ENCODE measurements around the gene CCL21. TPM values are rescaled to one million over a fixed set of nuclear protein-coding genes. Genes with fewer than 3 reads are reported as not detected.
A peak's percentile ranks its signal among the peaks of the same experiment; 100 is the strongest.

The CCL21 gene
- total RNA-seq, 1 donor from 2014 or later, result not detected

GRCh38 chr9:34715639-34716215 lies 5.8 kb upstream of the CCL21 start:
- TF ChIP-seq CTCF (conservative IDR thresholded peaks at IDR 0.05), result no peak
- Mint-ChIP-seq H3K9me3 (no peaks in the 10 kb centered on the region), H3K4me1 (ENCODE audit: unreplicated experiment) (peaks cover under 1% of the 10 kb centered on the region), H3K27me3 (peaks cover 19% of the 10 kb centered on the region), H3K27ac (no peak overlapping the region), H3K4me3 (no peak overlapping the region), H3K36me3 (no peaks in the 10 kb centered on the region)
- DNase-seq (ENCODE audit: extremely low spot score, unreplicated experiment), result no peak

- no peak for DNase-seq (ENCODE audit: extremely low spot score, unreplicated experiment)
- no peak for TF ChIP-seq CTCF (conservative IDR thresholded peaks at IDR 0.05)
- no peaks in the 10 kb centered on the region for H3K4me1 Mint-ChIP-seq (ENCODE audit: unreplicated experiment)
- no peak overlapping the region for H3K4me3 Mint-ChIP-seq
- H3K36me3 Mint-ChIP-seq, result no peaks in the 10 kb centered on the region
- H3K9me3 Mint-ChIP-seq, result no peaks in the 10 kb centered on the region
- H3K27me3 Mint-ChIP-seq, result peaks cover 15% of the 10 kb centered on the region
- H3K27ac Mint-ChIP-seq, result no peak overlapping the region
These were observed 4.1 kb upstream of the CCL21 start for GRCh38 chr9:34714007-34714406.

GRCh38 chr9:34712140-34712539 lies 2.2 kb upstream of the CCL21 start:
- no peaks in the 10 kb centered on the region for H3K9me3 Mint-ChIP-seq
- no peak overlapping the region for H3K27ac Mint-ChIP-seq
- no peak overlapping the region for H3K4me3 Mint-ChIP-seq
- TF ChIP-seq CTCF (conservative IDR thresholded peaks at IDR 0.05), result no peak
- no peaks in the 10 kb centered on the region for H3K4me1 Mint-ChIP-seq (ENCODE audit: unreplicated experiment)
- H3K36me3 Mint-ChIP-seq, result no peaks in the 10 kb centered on the region
- no peak for DNase-seq (ENCODE audit: extremely low spot score, unreplicated experiment)
- peaks cover 13% of the 10 kb centered on the region for H3K27me3 Mint-ChIP-seq

GRCh38 chr9:34709196-34709978 lies 549 bp downstream of the CCL21 start:
- no peaks in the 10 kb centered on the region for H3K36me3 Mint-ChIP-seq
- TF ChIP-seq CTCF (conservative IDR thresholded peaks at IDR 0.05), result no peak
- H3K27ac Mint-ChIP-seq, result no peak overlapping the region
- H3K4me1 Mint-ChIP-seq (ENCODE audit: unreplicated experiment), result no peaks in the 10 kb centered on the region
- no peaks in the 10 kb centered on the region for H3K9me3 Mint-ChIP-seq
- peaks cover 12% of the 10 kb centered on the region for H3K27me3 Mint-ChIP-seq
- no peak overlapping the region for H3K4me3 Mint-ChIP-seq
- DNase-seq (ENCODE audit: extremely low spot score, unreplicated experiment), result no peak

GRCh38 chr9:34707130-34707529 lies 2.8 kb downstream of the CCL21 start:
- H3K27ac Mint-ChIP-seq, result peak overlapping the region; percentile 85
- no peak for TF ChIP-seq CTCF (conservative IDR thresholded peaks at IDR 0.05)
- peaks cover 1% of the 10 kb centered on the region for H3K4me1 Mint-ChIP-seq (ENCODE audit: unreplicated experiment)
- no peak for DNase-seq (ENCODE audit: extremely low spot score, unreplicated experiment)
- H3K27me3 Mint-ChIP-seq, result peaks cover 4% of the 10 kb centered on the region
- no peak overlapping the region for H3K4me3 Mint-ChIP-seq
- H3K9me3 Mint-ChIP-seq, result no peaks in the 10 kb centered on the region
- no peaks in the 10 kb centered on the region for H3K36me3 Mint-ChIP-seq
